Measurements from ENCODE around the gene ITGBL1. TPM values are rescaled to one million over a fixed set of nuclear protein-coding genes. Genes with fewer than 3 reads are reported as not detected.

ITGBL1 gene
- total RNA-seq, 1 experiment from 2014 or later = 0.22 TPM

GRCh38 chr13:101649488-101650126 is 197.1 kb downstream of the ITGBL1 start:
- ATAC-seq (no peak), DNase-seq (ENCODE audit: low spot score) (no peak)
- CTCF ChIA-PET = no interaction called here
- Mint-ChIP-seq H3K4me1 (no peaks in the 10 kb centered on the region), H3K9me3 (peaks cover 17% of the 10 kb centered on the region), H3K4me3 (no peak overlapping the region), H3K27ac (no peak overlapping the region), H3K36me3 (no peaks in the 10 kb centered on the region), H3K27me3 (ENCODE audit: low read depth) (no peaks in the 10 kb centered on the region)
- TF ChIP-seq ESRRA (CRISPR knock-in tag; IDR thresholded peaks at IDR 0.05; ENCODE audit: borderline replicate concordance) (no peak), IRF2 (CRISPR knock-in tag; IDR thresholded peaks at IDR 0.05; ENCODE audit: borderline replicate concordance, low read depth) (no peak), ZNF219 (CRISPR knock-in tag; IDR thresholded peaks at IDR 0.05; ENCODE audit: borderline replicate concordance) (no peak), IRF1 (CRISPR knock-in tag; IDR thresholded peaks at IDR 0.05) (no peak), ZNF281 (CRISPR knock-in tag; IDR thresholded peaks at IDR 0.05) (no peak), ZNF671 (CRISPR knock-in tag; IDR thresholded peaks at IDR 0.05) (no peak), NR3C1 (CRISPR knock-in tag; conservative IDR thresholded peaks at IDR 0.05; ENCODE audit: low read depth) (no peak), ETV6 (CRISPR knock-in tag; IDR thresholded peaks at IDR 0.05) (no peak), HMGA2 (CRISPR knock-in tag; IDR thresholded peaks at IDR 0.05) (no peak), MLX (CRISPR knock-in tag; IDR thresholded peaks at IDR 0.05) (no peak), GRHL2 (CRISPR knock-in tag; IDR thresholded peaks at IDR 0.05; ENCODE audit: insufficient replicate concordance, severe bottlenecking) (no peak), NFYB (CRISPR knock-in tag; conservative IDR thresholded peaks at IDR 0.05; ENCODE audit: low read depth) (no peak)
- POLR2A ChIA-PET = no interaction called here

GRCh38 chr13:101654883-101655282 is 202.4 kb downstream of the ITGBL1 start:
- Mint-ChIP-seq H3K27ac (no peak overlapping the region), H3K9me3 (peaks cover 17% of the 10 kb centered on the region), H3K27me3 (ENCODE audit: low read depth) (no peaks in the 10 kb centered on the region), H3K4me1 (no peaks in the 10 kb centered on the region; the same call in 1 of the 2 replicates), H3K4me3 (no peak overlapping the region), H3K36me3 (no peaks in the 10 kb centered on the region)
- CTCF ChIA-PET = no interaction called here
- TF ChIP-seq SP1 (CRISPR knock-in tag; conservative IDR thresholded peaks at IDR 0.05) (no peak), ZNF396 (CRISPR knock-in tag; IDR thresholded peaks at IDR 0.05; ENCODE audit: borderline replicate concordance) (no peak), ZNF512 (CRISPR knock-in tag; IDR thresholded peaks at IDR 0.05; ENCODE audit: borderline replicate concordance) (no peak), OVOL2 (CRISPR knock-in tag; IDR thresholded peaks at IDR 0.05; ENCODE audit: borderline replicate concordance) (no peak), PRDM15 (CRISPR knock-in tag; IDR thresholded peaks at IDR 0.05) (no peak), CREB1 (CRISPR knock-in tag; IDR thresholded peaks at IDR 0.05) (no peak), JUN (CRISPR knock-in tag; IDR thresholded peaks at IDR 0.05) (no peak)
- ATAC-seq (no peak), DNase-seq (ENCODE audit: low spot score) (no peak)
- POLR2A ChIA-PET = no interaction called here
